Measurements from ENCODE around the gene ZNF770. TPM values are rescaled to one million over a fixed set of nuclear protein-coding genes. Genes with fewer than 3 reads are reported as not detected.

Gene ZNF770
- total and polyA plus RNA-seq, 12 donors = 8.7 to 52.7 (median 39.0) TPM

- WGBS, 2 donors = 92 to 94% methylated on average over 2 of the region's 2 CpGs
- Histone ChIP-seq H3K4me3 (no peak overlapping the region), H3K4me1 (peaks cover 0 to 12% (median 0%) of the 10 kb centered on the region in 9 donors), H3K27me3 (no peaks in the 10 kb centered on the region), H3K36me3 (no peaks in the 10 kb centered on the region), H3K9me3 (no peaks in the 10 kb centered on the region), H3K27ac (no peak overlapping the region)
- DNase-seq (no peak), ATAC-seq (no peak)
- intact Hi-C loops (cut with DNase I) = loop anchor here in 1 of 10 donors (10.0 kb wide), 1 partner anchor 57 kb away; no protein-coding TSS in a partner anchor
- no peak for TF ChIP-seq CTCF (IDR thresholded peaks at IDR 0.05)
Observed at GRCh38 chr15:35007397-35007796, 19.3 kb upstream of the ZNF770 start.

- Histone ChIP-seq H3K4me3 (no peak overlapping the region), H3K27me3 (no peaks in the 10 kb centered on the region), H3K4me1 (peaks cover 0 to 12% (median 0%) of the 10 kb centered on the region in 9 donors), H3K36me3 (no peaks in the 10 kb centered on the region), H3K27ac (no peak overlapping the region), H3K9me3 (no peaks in the 10 kb centered on the region)
- WGBS, 2 donors = 94% methylated on average over 6 of the region's 6 CpGs
- TF ChIP-seq CTCF (IDR thresholded peaks at IDR 0.05) = no peak
- intact Hi-C loops (cut with DNase I) = loop anchor here in 1 of 10 donors (10.0 kb wide), 1 partner anchor 59 kb away; no protein-coding TSS in a partner anchor
- ATAC-seq (no peak), DNase-seq (no peak)
Observed at GRCh38 chr15:35005933-35006332, 17.8 kb upstream of the ZNF770 start.

- ATAC-seq = peak; percentile 63 to 91 (median 79)
- H3K4me3 ChIP-seq = no peak overlapping the region
- no peaks in the 10 kb centered on the region for H3K36me3 ChIP-seq
- 12 to 35% methylated on average over 3 of the region's 3 CpGs for WGBS, 2 donors
- H3K27ac ChIP-seq = no peak overlapping the region
- DNase-seq = peak in 1 of 2 donors; percentile 47
- H3K27me3 ChIP-seq = no peaks in the 10 kb centered on the region
- peaks cover 0 to 12% (median 0%) of the 10 kb centered on the region in 9 donors for H3K4me1 ChIP-seq
- intact Hi-C loops (cut with DNase I) = loop anchor here in 1 of 10 donors (10.0 kb wide), 1 partner anchor 61 kb away; no protein-coding TSS in a partner anchor
- H3K9me3 ChIP-seq = no peaks in the 10 kb centered on the region
- no peak for TF ChIP-seq CTCF (IDR thresholded peaks at IDR 0.05)
Observed at GRCh38 chr15:35003928-35004327, 15.8 kb upstream of the ZNF770 start.

GRCh38 chr15:35000511-35000910 is 12.4 kb upstream of the ZNF770 start:
- TF ChIP-seq CTCF (IDR thresholded peaks at IDR 0.05) = no peak
- intact Hi-C loops (cut with DNase I) = loop anchor here in 1 of 10 donors (10.0 kb wide), 1 partner anchor 64 kb away; no protein-coding TSS in a partner anchor
- Histone ChIP-seq H3K27me3 (peaks cover 0 to under 1% (median 0%) of the 10 kb centered on the region in 7 donors), H3K9me3 (no peaks in the 10 kb centered on the region), H3K4me1 (peaks cover 0 to 12% (median 0%) of the 10 kb centered on the region in 9 donors), H3K36me3 (no peaks in the 10 kb centered on the region), H3K4me3 (no peak overlapping the region), H3K27ac (no peak overlapping the region)
- ATAC-seq (peak in 2 of 8 donors; percentile 56 to 77), DNase-seq (no peak)
- WGBS, 2 donors = 33 to 41% methylated on average over 1 of the region's 1 CpG

Measured in heart right ventricle (tissue), 16 donors.